Activated CD4-positive, alpha-beta T cell treated with anti-CD3 and anti-CD28 coated beads, Interleukin-2, amount 50 U/mL, for 24 hours (primary cell): ENCODE data around the gene RAD51.
A peak's percentile ranks its signal among the peaks of the same experiment; 100 is the strongest.
"Not testable (repeated sequence)": the region's sequence is repeated elsewhere in the genome, so short reads cannot be mapped to it uniquely, and the experiment has no call there.

ENCODE experiments used
- DNase-seq, 2 donors: peaks; one replicate each; pipeline ENCODE4 v3.0.0-alpha.2; 2020; ENCODE audit warnings: low read depth in 1 of 2, low spot score in 1 of 2

The RAD51 gene

GRCh38 chr15:40694688-40695468, at the start of gene RAD51:
Gene RAD51 (plus strand): TSS chr15:40695174. CDS start chr15:40698759, 3,585 bp downstream.
- DNase-seq, result peak; percentile 82 to 88

GRCh38 chr15:40647523-40647922, 47.5 kb upstream of the RAD51 start:
- no peak for DNase-seq

DNA sequence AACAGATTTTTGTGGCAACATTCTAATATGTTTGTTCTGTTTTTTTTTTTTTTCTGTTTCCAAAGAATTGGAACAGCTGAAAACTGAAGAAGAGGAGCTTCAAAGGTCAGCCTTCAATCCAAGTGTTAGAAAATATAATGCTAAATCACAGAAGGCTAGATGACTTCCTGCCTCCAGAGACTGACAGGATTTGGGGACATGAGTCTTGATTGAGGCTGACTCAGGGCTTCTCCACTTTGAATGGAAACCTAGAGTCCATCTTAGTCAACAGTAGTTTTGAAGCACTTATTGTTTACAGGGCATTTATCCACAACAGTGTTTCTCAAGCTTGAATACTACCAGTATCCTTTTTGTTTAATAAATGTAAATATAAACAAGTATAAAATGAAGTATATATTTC, 44.5 kb upstream of the RAD51 start:
- no peak for DNase-seq

GRCh38 chr15:40660686-40661085, 34.3 kb upstream of the RAD51 start:
- no peak for DNase-seq

GRCh38 chr15:40664909-40665308, 30.1 kb upstream of the RAD51 start:
- DNase-seq, result no peak

GRCh38 chr15:40676290-40676689, 18.7 kb upstream of the RAD51 start:
- DNase-seq, result not testable (repeated sequence)

DNA sequence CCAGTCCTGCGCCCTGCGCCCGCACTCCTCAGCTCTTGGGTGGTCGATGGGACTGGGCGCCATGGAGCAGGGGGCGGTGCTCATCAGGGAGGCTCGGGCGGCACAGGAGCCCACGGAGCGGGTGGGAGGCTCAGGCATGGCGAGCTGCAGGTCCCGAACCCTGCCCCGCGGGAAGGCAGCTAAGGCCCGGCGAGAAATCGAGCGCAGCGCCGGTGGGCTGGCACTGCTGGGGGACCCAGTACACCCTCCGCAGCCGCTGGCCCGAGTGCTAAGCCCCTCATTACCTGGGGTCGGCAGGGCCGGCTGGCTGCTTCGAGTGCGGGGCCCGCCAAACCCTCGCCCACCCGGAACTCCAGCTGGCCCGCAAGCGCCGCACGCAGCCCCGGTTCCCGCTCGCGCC, 18.1 kb upstream of the RAD51 start:
- DNase-seq, result not testable (repeated sequence)

DNA sequence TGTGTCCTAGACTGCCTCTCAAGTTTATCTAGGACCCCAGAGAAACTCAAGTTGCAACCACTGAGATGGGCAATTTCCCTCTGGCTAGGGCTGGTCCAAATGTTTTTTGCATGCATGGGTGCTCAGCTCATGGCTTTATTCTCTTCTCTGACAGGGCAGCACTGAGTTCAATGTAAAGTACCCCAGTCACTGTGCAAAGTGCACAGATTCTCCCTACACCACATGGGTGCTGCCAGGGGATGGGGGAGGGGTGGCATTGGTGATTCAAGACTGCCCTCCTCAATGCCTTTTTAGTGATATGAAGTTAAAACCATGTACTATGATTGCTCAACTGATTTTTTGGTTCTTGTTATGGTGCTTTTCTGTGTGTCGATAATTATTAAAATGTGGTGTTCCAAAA, 14.8 kb upstream of the RAD51 start:
- DNase-seq, result no peak

DNA sequence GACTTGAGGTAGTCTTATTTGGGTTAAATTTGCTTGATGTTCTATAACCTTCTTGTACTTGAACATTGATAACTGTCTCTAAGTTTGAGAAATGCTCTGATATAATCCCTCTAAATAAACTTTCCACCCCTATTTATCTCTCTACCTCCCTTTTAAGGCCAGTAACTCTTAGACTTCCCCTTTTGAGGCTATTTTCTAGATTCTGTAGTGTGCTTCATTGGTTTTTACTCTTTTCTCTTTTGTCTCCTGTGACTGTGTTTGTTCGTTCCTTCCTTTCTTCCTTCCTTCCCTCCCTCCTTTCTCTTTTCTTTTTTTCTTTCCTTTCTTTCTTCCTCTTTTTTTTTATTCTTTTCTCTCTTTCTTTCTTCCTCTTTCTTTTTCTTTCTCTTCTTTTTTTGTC, 14.0 kb upstream of the RAD51 start:
- not testable (repeated sequence) for DNase-seq

DNA sequence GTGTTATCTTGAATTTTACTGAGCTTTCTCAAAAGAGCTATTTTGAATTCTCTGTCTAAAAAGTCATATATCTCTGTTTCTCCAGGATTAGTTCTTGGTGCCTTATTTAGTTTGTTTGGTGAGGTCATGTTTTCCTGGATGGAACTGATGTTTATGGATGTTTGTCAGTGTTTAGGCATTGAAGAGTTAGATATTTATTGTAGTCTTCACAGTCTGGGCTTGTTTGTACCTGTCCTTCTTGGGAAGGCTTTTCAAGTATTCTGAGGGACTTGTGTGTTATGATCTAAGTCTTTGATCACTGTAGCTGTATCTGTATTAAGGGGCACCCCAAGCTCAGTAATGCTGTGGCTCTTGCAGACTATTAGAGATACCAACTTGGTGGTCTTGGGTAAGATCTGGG, 10.6 kb upstream of the RAD51 start:
- no peak for DNase-seq

- DNase-seq, result no peak
These were observed 9.6 kb upstream of the RAD51 start for GRCh38 chr15:40685376-40685775.

DNA sequence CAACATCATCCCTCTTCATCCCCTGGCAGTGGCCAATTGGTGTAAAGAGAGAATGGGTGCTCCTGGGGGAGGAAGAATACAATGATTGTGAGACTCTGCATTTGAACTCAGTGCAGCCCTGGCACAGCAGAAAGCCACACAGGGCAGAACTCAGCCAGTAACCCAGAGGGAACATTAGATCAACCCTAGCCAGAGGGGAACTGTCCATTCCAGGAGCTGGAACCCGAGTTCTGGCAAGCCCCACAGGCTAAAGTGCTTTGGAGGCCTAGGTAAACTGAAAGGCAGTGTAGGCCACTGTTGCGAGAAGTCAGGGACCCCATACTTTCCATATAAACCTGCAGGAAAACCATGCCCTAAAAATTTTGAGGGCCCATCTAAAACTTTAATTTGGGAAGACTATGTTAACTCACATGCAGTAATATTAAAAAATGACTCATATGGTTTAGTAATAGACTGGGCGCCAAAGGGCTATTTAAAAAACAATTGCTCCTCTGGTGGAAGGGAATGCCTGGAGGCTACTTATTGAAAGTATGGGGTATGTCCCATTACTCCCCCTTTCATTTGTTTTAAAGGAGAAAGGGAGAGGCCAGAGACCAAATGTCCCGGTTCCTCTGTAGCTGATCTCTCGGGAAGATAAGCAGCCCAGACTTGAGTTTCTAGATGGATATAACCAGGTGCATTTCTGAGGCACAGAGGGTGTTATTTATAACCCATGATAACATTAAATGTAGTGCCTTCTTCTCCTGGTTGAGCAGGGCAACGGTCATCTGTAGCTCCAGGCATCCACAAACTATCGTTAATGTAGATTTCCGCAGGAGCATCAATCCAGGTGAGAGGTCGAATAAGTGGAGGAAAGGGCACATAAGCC, 5.8 kb upstream of the RAD51 start:
- no peak for DNase-seq

- DNase-seq, result no peak
These were observed 3.2 kb upstream of the RAD51 start for GRCh38 chr15:40691737-40692136.

DNA sequence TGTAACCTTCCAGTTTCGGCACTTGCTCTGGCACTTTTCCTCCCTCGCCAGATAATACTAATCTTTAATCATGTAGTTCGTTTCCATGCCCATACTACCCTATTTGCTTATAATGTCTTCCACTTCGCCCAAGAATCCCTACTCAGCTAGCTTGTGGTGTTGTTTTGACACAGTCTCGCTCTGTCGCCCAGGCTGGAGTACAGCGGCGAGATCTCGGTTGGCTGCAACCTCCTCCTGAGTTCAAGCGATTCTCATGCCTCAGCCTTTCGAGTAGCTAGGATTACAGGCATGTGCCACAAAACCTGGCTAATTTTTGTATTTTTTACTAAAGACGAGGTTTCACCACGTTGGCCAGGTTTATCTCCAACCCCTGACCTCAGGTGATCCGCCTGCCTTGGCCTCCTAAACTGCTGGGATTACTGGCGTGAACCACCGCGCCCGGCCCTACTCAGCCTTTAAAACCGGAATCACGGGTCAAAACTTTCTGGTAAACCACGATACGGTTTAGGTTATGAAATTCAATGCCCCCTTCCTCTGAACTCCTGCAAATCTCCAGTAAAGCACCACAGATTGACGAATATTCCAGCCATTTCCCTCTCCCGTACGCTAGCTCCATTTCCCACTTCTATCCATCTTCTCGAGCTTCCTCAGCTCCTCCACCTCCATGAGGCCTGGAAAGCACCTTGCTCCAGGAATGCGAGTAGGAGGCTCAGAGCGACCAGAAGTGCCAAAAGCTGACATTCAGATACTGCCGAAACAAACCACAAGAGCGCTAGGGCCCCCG, 878 bp upstream of the RAD51 start:
- DNase-seq, result no peak

- DNase-seq, result no peak
These were observed 506 bp downstream of the RAD51 start for GRCh38 chr15:40695469-40695890.

- no peak for DNase-seq
These were observed 1.3 kb downstream of the RAD51 start for GRCh38 chr15:40696228-40696627.

DNA sequence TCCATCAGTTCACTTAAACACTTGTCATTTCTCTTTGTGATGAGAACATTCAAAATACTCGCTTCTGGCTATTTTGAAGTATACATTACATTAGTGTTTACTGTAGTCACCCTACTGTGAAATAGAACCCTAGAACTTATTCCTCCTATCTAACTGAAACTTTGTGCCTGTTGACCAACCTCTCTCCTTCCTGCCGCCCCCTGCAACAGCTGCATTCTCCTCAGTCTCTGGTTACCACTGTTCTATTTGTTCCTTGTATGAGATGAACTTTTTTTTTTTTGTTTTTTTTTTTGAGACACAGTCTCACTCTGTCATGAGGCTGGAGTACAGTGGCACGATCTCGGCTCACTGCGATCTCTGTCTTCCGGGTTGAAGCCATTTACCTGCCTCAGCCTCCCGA, 2.9 kb downstream of the RAD51 start:
- no peak for DNase-seq

GRCh38 chr15:40702077-40702476, 7.1 kb downstream of the RAD51 start:
- DNase-seq, result no peak

GRCh38 chr15:40706121-40706520, 11.1 kb downstream of the RAD51 start:
- DNase-seq, result no peak

DNA sequence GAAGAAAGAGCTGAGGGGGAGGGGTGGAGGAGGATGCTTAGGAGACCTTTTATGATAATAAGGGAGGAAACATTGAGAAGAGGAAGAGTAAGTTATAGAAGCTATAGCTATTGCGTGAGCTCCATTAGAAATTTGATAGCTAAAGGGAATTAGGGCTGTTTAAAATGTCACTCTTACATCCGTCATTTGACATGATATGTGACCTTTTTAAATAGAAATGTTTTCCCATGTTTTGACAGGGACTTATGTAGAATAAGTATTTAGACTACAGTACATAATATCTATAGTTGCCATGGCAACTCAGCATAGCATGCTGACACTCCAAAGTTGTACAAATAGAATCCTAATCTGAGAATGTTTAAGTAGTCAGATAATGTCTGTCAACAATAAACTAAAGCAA, 19.2 kb downstream of the RAD51 start:
- no peak for DNase-seq

GRCh38 chr15:40716165-40716564, 21.2 kb downstream of the RAD51 start:
- DNase-seq, result no peak

GRCh38 chr15:40721701-40722100, 26.7 kb downstream of the RAD51 start:
- DNase-seq, result no peak
